ENCODE measurements around the gene INSRR.

The INSRR gene

GRCh38 chr1:156842618-156843300 lies 16.2 kb downstream of the INSRR start:
- peaks cover 49 to 53% of the 10 kb centered on the region in 2 donors for H3K27me3 ChIP-seq (ENCODE audit: control insufficient read depth in 1 of 2, insufficient read depth in 2 of 2, low read length in 2 of 2)
- no peak overlapping the region for H3K27ac ChIP-seq (ENCODE audit: low read length)
- H3K9ac ChIP-seq (ENCODE audit: low read length in 2 of 2) = no peak overlapping the region
- H3K4me1 ChIP-seq (ENCODE audit: control insufficient read depth, insufficient read depth, low read length) = no peaks in the 10 kb centered on the region
- no peaks in the 10 kb centered on the region for H3K9me3 ChIP-seq (ENCODE audit: control insufficient read depth in 2 of 2, low read length in 2 of 2)
- H3K4me3 ChIP-seq (ENCODE audit: low read length in 2 of 2) = no peak overlapping the region
- no peaks in the 10 kb centered on the region for H3K36me3 ChIP-seq (ENCODE audit: control insufficient read depth in 2 of 2, insufficient read depth in 2 of 2, low read length in 2 of 2)

GRCh38 chr1:156841295-156841855 lies 17.5 kb downstream of the INSRR start:
- Histone ChIP-seq H3K9me3 (ENCODE audit: control insufficient read depth in 2 of 2, low read length in 2 of 2) (no peaks in the 10 kb centered on the region), H3K4me3 (ENCODE audit: low read length in 2 of 2) (no peak overlapping the region), H3K9ac (ENCODE audit: low read length in 2 of 2) (no peak overlapping the region), H3K36me3 (ENCODE audit: control insufficient read depth in 2 of 2, insufficient read depth in 2 of 2, low read length in 2 of 2) (no peaks in the 10 kb centered on the region), H3K4me1 (ENCODE audit: control insufficient read depth, insufficient read depth, low read length) (no peaks in the 10 kb centered on the region), H3K27me3 (ENCODE audit: control insufficient read depth in 1 of 2, insufficient read depth in 2 of 2, low read length in 2 of 2) (peaks cover 46 to 55% of the 10 kb centered on the region in 2 donors), H3K27ac (ENCODE audit: low read length) (no peak overlapping the region)

- no peak overlapping the region for H3K27ac ChIP-seq (ENCODE audit: low read length)
- H3K27me3 ChIP-seq (ENCODE audit: control insufficient read depth in 1 of 2, insufficient read depth in 2 of 2, low read length in 2 of 2) = peaks cover 45 to 53% of the 10 kb centered on the region in 2 donors
- no peak overlapping the region for H3K9ac ChIP-seq (ENCODE audit: low read length in 2 of 2)
- H3K36me3 ChIP-seq (ENCODE audit: control insufficient read depth in 2 of 2, insufficient read depth in 2 of 2, low read length in 2 of 2) = no peaks in the 10 kb centered on the region
- no peak overlapping the region for H3K4me3 ChIP-seq (ENCODE audit: low read length in 2 of 2)
- H3K9me3 ChIP-seq (ENCODE audit: control insufficient read depth in 2 of 2, low read length in 2 of 2) = no peaks in the 10 kb centered on the region
- H3K4me1 ChIP-seq (ENCODE audit: control insufficient read depth, insufficient read depth, low read length) = no peaks in the 10 kb centered on the region
Observed at GRCh38 chr1:156840898-156841279, 18.0 kb downstream of the INSRR start.

GRCh38 chr1:156840186-156840897 lies 18.6 kb downstream of the INSRR start:
- H3K4me3 ChIP-seq (ENCODE audit: low read length in 2 of 2) = no peak overlapping the region
- peaks cover 45 to 53% of the 10 kb centered on the region in 2 donors for H3K27me3 ChIP-seq (ENCODE audit: control insufficient read depth in 1 of 2, insufficient read depth in 2 of 2, low read length in 2 of 2)
- H3K9ac ChIP-seq (ENCODE audit: low read length in 2 of 2) = no peak overlapping the region
- H3K9me3 ChIP-seq (ENCODE audit: control insufficient read depth in 2 of 2, low read length in 2 of 2) = no peaks in the 10 kb centered on the region
- H3K36me3 ChIP-seq (ENCODE audit: control insufficient read depth in 2 of 2, insufficient read depth in 2 of 2, low read length in 2 of 2) = no peaks in the 10 kb centered on the region
- H3K4me1 ChIP-seq (ENCODE audit: control insufficient read depth, insufficient read depth, low read length) = no peaks in the 10 kb centered on the region
- no peak overlapping the region for H3K27ac ChIP-seq (ENCODE audit: low read length)

GRCh38 chr1:156839426-156840109 lies 19.3 kb downstream of the INSRR start:
- Histone ChIP-seq H3K4me3 (ENCODE audit: low read length in 2 of 2) (no peak overlapping the region), H3K36me3 (ENCODE audit: control insufficient read depth in 2 of 2, insufficient read depth in 2 of 2, low read length in 2 of 2) (no peaks in the 10 kb centered on the region), H3K27me3 (ENCODE audit: control insufficient read depth in 1 of 2, insufficient read depth in 2 of 2, low read length in 2 of 2) (peaks cover 40 to 46% of the 10 kb centered on the region in 2 donors), H3K4me1 (ENCODE audit: control insufficient read depth, insufficient read depth, low read length) (no peaks in the 10 kb centered on the region), H3K9me3 (ENCODE audit: control insufficient read depth in 2 of 2, low read length in 2 of 2) (no peaks in the 10 kb centered on the region), H3K9ac (ENCODE audit: low read length in 2 of 2) (no peak overlapping the region), H3K27ac (ENCODE audit: low read length) (no peak overlapping the region)

- Histone ChIP-seq H3K27me3 (ENCODE audit: control insufficient read depth in 1 of 2, insufficient read depth in 2 of 2, low read length in 2 of 2) (peaks cover 35 to 44% of the 10 kb centered on the region in 2 donors), H3K27ac (ENCODE audit: low read length) (no peak overlapping the region)
Observed at GRCh38 chr1:156838972-156839371, 19.9 kb downstream of the INSRR start.

GRCh38 chr1:156836892-156837291 lies 22.0 kb downstream of the INSRR start:
- H3K4me1 ChIP-seq (ENCODE audit: control insufficient read depth, insufficient read depth, low read length) = no peaks in the 10 kb centered on the region
- no peak overlapping the region for H3K4me3 ChIP-seq (ENCODE audit: low read length in 2 of 2)
- H3K27me3 ChIP-seq (ENCODE audit: control insufficient read depth in 1 of 2, insufficient read depth in 2 of 2, low read length in 2 of 2) = peaks cover 20 to 35% of the 10 kb centered on the region in 2 donors
- no peak overlapping the region for H3K9ac ChIP-seq (ENCODE audit: low read length in 2 of 2)
- H3K9me3 ChIP-seq (ENCODE audit: control insufficient read depth in 2 of 2, low read length in 2 of 2) = no peaks in the 10 kb centered on the region
- H3K36me3 ChIP-seq (ENCODE audit: control insufficient read depth in 2 of 2, insufficient read depth in 2 of 2, low read length in 2 of 2) = no peaks in the 10 kb centered on the region
- H3K27ac ChIP-seq (ENCODE audit: low read length) = no peak overlapping the region

More at GRCh38 chr1:156838972-156839371, 19.9 kb downstream of the INSRR start:
- H3K36me3 ChIP-seq (ENCODE audit: control insufficient read depth in 2 of 2, insufficient read depth in 2 of 2, low read length in 2 of 2) = no peaks in the 10 kb centered on the region
- no peak overlapping the region for H3K9ac ChIP-seq (ENCODE audit: low read length in 2 of 2)
- no peaks in the 10 kb centered on the region for H3K4me1 ChIP-seq (ENCODE audit: control insufficient read depth, insufficient read depth, low read length)
- no peaks in the 10 kb centered on the region for H3K9me3 ChIP-seq (ENCODE audit: control insufficient read depth in 2 of 2, low read length in 2 of 2)
- H3K4me3 ChIP-seq (ENCODE audit: low read length in 2 of 2) = no peak overlapping the region

- Histone ChIP-seq H3K4me1 (ENCODE audit: control insufficient read depth, insufficient read depth, low read length) (no peaks in the 10 kb centered on the region), H3K27me3 (ENCODE audit: control insufficient read depth in 1 of 2, insufficient read depth in 2 of 2, low read length in 2 of 2) (peaks cover 15 to 35% of the 10 kb centered on the region in 2 donors), H3K9ac (ENCODE audit: low read length in 2 of 2) (no peak overlapping the region), H3K4me3 (ENCODE audit: low read length in 2 of 2) (no peak overlapping the region), H3K36me3 (ENCODE audit: control insufficient read depth in 2 of 2, insufficient read depth in 2 of 2, low read length in 2 of 2) (no peaks in the 10 kb centered on the region), H3K9me3 (ENCODE audit: control insufficient read depth in 2 of 2, low read length in 2 of 2) (no peaks in the 10 kb centered on the region), H3K27ac (ENCODE audit: low read length) (no peak overlapping the region)
Observed at GRCh38 chr1:156836041-156836654, 22.8 kb downstream of the INSRR start.

GRCh38 chr1:156834322-156834721 lies 24.6 kb downstream of the INSRR start:
- Histone ChIP-seq H3K9ac (ENCODE audit: low read length in 2 of 2) (no peak overlapping the region), H3K4me1 (ENCODE audit: control insufficient read depth, insufficient read depth, low read length) (no peaks in the 10 kb centered on the region), H3K27me3 (ENCODE audit: control insufficient read depth in 1 of 2, insufficient read depth in 2 of 2, low read length in 2 of 2) (peaks cover 13 to 35% of the 10 kb centered on the region in 2 donors), H3K9me3 (ENCODE audit: control insufficient read depth in 2 of 2, low read length in 2 of 2) (no peaks in the 10 kb centered on the region), H3K27ac (ENCODE audit: low read length) (no peak overlapping the region), H3K36me3 (ENCODE audit: control insufficient read depth in 2 of 2, insufficient read depth in 2 of 2, low read length in 2 of 2) (no peaks in the 10 kb centered on the region), H3K4me3 (ENCODE audit: low read length in 2 of 2) (no peak overlapping the region)

- no peaks in the 10 kb centered on the region for H3K4me1 ChIP-seq (ENCODE audit: control insufficient read depth, insufficient read depth, low read length)
- no peak overlapping the region for H3K9ac ChIP-seq (ENCODE audit: low read length in 2 of 2)
- H3K27me3 ChIP-seq (ENCODE audit: control insufficient read depth in 1 of 2, insufficient read depth in 2 of 2, low read length in 2 of 2) = peaks cover 11 to 31% of the 10 kb centered on the region in 2 donors
- no peak overlapping the region for H3K27ac ChIP-seq (ENCODE audit: low read length)
- no peak overlapping the region for H3K4me3 ChIP-seq (ENCODE audit: low read length in 2 of 2)
- H3K36me3 ChIP-seq (ENCODE audit: control insufficient read depth in 2 of 2, insufficient read depth in 2 of 2, low read length in 2 of 2) = no peaks in the 10 kb centered on the region
- H3K9me3 ChIP-seq (ENCODE audit: control insufficient read depth in 2 of 2, low read length in 2 of 2) = no peaks in the 10 kb centered on the region
Observed at GRCh38 chr1:156833603-156834002, 25.3 kb downstream of the INSRR start.

Data from stomach smooth muscle (tissue), 2 donors.